ENCODE data around the gene SCNN1G. TPM values are rescaled to one million over a fixed set of nuclear protein-coding genes. Genes with fewer than 3 reads are reported as not detected.

The SCNN1G gene
- total RNA-seq, 4 donors from 2014 or later: 0.20 TPM; not detected in 3

DNA sequence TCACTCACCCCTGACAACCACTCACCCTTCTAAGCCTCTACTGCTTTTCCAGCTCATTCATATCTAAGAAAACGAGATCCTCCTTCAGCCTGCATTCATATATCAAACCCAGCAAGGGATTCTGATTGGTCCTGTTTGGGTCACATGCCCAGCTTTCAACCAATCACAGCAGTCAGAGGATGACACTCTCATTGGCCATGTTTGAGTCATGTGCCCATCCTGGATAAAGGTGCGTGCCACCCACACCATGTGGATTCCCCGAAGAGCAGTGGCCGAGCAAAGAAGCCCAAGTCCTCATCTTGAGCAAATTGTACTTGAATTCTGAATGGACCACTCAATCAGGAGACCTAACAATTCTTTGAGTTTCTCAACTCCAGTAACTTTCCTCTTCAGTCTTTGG, 45.0 kb downstream of the SCNN1G start:
- 70 to 75% methylated on average over 4 of the region's 4 CpGs for WGBS, 2 donors
- TF ChIP-seq POLR2A (IDR thresholded peaks at IDR 0.05) (no peak), EP300 (IDR thresholded peaks at IDR 0.05) (no peak)
- TF ChIP-seq, protein P1, sequence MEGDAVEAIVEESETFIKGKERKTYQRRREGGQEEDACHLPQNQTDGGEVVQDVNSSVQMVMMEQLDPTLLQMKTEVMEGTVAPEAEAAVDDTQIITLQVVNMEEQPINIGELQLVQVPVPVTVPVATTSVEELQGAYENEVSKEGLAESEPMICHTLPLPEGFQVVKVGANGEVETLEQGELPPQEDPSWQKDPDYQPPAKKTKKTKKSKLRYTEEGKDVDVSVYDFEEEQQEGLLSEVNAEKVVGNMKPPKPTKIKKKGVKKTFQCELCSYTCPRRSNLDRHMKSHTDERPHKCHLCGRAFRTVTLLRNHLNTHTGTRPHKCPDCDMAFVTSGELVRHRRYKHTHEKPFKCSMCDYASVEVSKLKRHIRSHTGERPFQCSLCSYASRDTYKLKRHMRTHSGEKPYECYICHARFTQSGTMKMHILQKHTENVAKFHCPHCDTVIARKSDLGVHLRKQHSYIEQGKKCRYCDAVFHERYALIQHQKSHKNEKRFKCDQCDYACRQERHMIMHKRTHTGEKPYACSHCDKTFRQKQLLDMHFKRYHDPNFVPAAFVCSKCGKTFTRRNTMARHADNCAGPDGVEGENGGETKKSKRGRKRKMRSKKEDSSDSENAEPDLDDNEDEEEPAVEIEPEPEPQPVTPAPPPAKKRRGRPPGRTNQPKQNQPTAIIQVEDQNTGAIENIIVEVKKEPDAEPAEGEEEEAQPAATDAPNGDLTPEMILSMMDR (IDR thresholded peaks at IDR 0.05): no peak

GRCh38 chr16:23229714-23230113, 47.2 kb downstream of the SCNN1G start:
- no peak for TF ChIP-seq POLR2A (IDR thresholded peaks at IDR 0.05)
- TF ChIP-seq, protein P1 (IDR thresholded peaks at IDR 0.05): no peak
- no peaks in the 10 kb centered on the region for H3K27me3 ChIP-seq

More for the DNA sequence above, 45.0 kb downstream of the SCNN1G start:
- DNase-seq (ENCODE audit: low spot score in 2 of 2): no peak
- H3K27ac ChIP-seq: no peak overlapping the region
- no peak overlapping the region for H3K4me3 ChIP-seq
- no peaks in the 10 kb centered on the region for H3K27me3 ChIP-seq
- H3K36me3 ChIP-seq: no peaks in the 10 kb centered on the region
- H3K4me1 ChIP-seq: no peaks in the 10 kb centered on the region
- no peaks in the 10 kb centered on the region for H3K9me3 ChIP-seq

GRCh38 chr16:23232806-23233205, 50.3 kb downstream of the SCNN1G start:
- Histone ChIP-seq H3K27ac (no peak overlapping the region), H3K9me3 (no peaks in the 10 kb centered on the region), H3K4me3 (no peak overlapping the region), H3K36me3 (no peaks in the 10 kb centered on the region), H3K27me3 (no peaks in the 10 kb centered on the region), H3K4me1 (no peaks in the 10 kb centered on the region)
- 34 to 39% methylated on average over 2 of the region's 2 CpGs for WGBS, 2 donors
- DNase-seq (ENCODE audit: low spot score in 2 of 2): no peak
- TF ChIP-seq, protein P1 (IDR thresholded peaks at IDR 0.05): no peak
- TF ChIP-seq POLR2A (IDR thresholded peaks at IDR 0.05) (no peak), EP300 (IDR thresholded peaks at IDR 0.05) (no peak)

More at GRCh38 chr16:23229714-23230113, 47.2 kb downstream of the SCNN1G start:
- 82 to 89% methylated on average over 4 of the region's 4 CpGs for WGBS, 2 donors
- Histone ChIP-seq H3K4me1 (no peaks in the 10 kb centered on the region), H3K36me3 (no peaks in the 10 kb centered on the region), H3K27ac (no peak overlapping the region), H3K4me3 (no peak overlapping the region), H3K9me3 (no peaks in the 10 kb centered on the region)
- DNase-seq (ENCODE audit: low spot score in 2 of 2): no peak

DNA sequence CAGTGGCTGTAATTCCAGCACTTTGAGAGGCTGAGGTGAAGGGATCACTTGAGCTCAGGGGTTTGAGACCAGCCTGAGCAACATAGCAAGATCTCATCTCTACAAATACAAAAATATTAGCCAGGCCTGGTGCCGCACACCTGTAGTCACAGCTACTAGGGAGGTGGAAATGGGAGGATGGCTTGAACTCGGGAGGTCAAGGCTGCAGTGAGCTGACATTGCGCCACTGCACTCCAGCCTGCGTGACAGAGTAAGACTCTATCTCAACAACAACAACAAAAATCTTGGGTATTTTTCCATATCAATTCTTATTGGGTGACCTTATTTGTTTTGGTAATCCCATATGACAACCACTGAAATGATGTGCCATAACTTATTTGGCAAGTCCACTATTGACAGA, 52.6 kb downstream of the SCNN1G start:
- no peaks in the 10 kb centered on the region for H3K9me3 ChIP-seq
- DNase-seq (ENCODE audit: low spot score in 2 of 2): no peak
- H3K27me3 ChIP-seq: no peaks in the 10 kb centered on the region
- no peak overlapping the region for H3K4me3 ChIP-seq
- TF ChIP-seq POLR2A (IDR thresholded peaks at IDR 0.05): no peak
- TF ChIP-seq EP300 (IDR thresholded peaks at IDR 0.05): no peak
- TF ChIP-seq, protein P1 (IDR thresholded peaks at IDR 0.05): no peak
- no peaks in the 10 kb centered on the region for H3K4me1 ChIP-seq
- WGBS, 2 donors: 88 to 91% methylated on average over 4 of the region's 4 CpGs
- no peaks in the 10 kb centered on the region for H3K36me3 ChIP-seq
- H3K27ac ChIP-seq: no peak overlapping the region

- Histone ChIP-seq H3K27me3 (no peaks in the 10 kb centered on the region), H3K36me3 (no peaks in the 10 kb centered on the region), H3K4me1 (no peaks in the 10 kb centered on the region), H3K4me3 (no peak overlapping the region), H3K9me3 (no peaks in the 10 kb centered on the region), H3K27ac (no peak overlapping the region)
- no peak for DNase-seq (ENCODE audit: low spot score in 2 of 2)
- TF ChIP-seq, protein P1 (IDR thresholded peaks at IDR 0.05): no peak
- TF ChIP-seq EP300 (IDR thresholded peaks at IDR 0.05) (no peak), POLR2A (IDR thresholded peaks at IDR 0.05) (no peak)
- WGBS, 2 donors: 82 to 88% methylated on average over 1 of the region's 1 CpG
Observed at GRCh38 chr16:23236983-23237382, 54.4 kb downstream of the SCNN1G start.

All from tibial nerve (tissue), 4 donors.